Measurements from ENCODE around the gene C1orf56.

DNA sequence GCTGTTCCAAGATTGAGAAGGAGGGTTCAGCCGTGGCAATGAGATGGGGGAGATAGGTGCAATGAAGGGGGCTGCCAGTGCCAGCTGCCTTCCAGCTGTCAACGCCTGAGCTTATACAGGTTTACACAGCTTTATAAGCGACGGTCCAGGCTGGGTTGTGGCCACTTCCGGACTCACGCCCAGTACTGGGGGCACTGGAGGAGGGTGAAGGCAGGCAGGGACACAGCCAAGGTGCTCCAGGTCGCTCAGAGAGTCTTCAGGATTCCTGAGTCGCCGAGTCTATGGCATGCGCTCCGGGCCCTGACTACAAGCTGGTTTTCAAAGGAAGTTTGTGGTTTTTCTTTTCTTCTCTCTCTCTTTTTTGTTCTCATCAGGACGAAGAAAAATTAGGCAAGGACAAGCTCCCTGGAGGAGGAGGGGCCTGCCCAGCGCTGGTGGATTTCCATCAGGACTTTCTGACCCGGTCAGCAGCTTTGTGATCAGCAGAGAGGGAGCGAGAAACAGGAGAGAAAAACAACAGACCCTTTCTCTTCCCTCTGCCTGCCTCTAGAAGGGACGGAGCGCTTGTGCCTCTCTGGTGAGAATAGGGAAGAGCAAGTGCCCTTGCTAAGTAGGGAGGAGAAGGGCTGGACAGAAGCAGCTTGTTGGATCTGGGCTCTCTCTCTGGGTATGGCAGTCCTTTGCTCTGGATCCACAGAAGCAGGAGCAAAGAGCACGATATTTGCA, 41.1 kb upstream of the C1orf56 start, which contains the start of gene MINDY1:
- TF ChIP-seq, protein P1, sequence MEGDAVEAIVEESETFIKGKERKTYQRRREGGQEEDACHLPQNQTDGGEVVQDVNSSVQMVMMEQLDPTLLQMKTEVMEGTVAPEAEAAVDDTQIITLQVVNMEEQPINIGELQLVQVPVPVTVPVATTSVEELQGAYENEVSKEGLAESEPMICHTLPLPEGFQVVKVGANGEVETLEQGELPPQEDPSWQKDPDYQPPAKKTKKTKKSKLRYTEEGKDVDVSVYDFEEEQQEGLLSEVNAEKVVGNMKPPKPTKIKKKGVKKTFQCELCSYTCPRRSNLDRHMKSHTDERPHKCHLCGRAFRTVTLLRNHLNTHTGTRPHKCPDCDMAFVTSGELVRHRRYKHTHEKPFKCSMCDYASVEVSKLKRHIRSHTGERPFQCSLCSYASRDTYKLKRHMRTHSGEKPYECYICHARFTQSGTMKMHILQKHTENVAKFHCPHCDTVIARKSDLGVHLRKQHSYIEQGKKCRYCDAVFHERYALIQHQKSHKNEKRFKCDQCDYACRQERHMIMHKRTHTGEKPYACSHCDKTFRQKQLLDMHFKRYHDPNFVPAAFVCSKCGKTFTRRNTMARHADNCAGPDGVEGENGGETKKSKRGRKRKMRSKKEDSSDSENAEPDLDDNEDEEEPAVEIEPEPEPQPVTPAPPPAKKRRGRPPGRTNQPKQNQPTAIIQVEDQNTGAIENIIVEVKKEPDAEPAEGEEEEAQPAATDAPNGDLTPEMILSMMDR (IDR thresholded peaks at IDR 0.05), result no peak
- TF ChIP-seq POLR2A (IDR thresholded peaks at IDR 0.05), result no peak

All from lower leg skin (tissue), 3 donors.